KG1 (cell line): Measurements from ENCODE around the gene SLC41A2.

Experiments used
- DNase-seq: peaks from one replicate; lab custom pipeline; 2025; lab: John Stamatoyannopoulos, UW

SLC41A2 gene

GRCh38 chr12:104929977-104930376, 28.1 kb downstream of the SLC41A2 start:
- no peak for DNase-seq

- DNase-seq: no peak
Measured at GRCh38 chr12:104929368-104929767, 28.7 kb downstream of the SLC41A2 start.

- DNase-seq: no peak
Measured at GRCh38 chr12:104928036-104928745, 29.9 kb downstream of the SLC41A2 start.

GRCh38 chr12:104925501-104925900, 32.6 kb downstream of the SLC41A2 start:
- DNase-seq: no peak

- DNase-seq: no peak
Measured at GRCh38 chr12:104921340-104921739, 36.8 kb downstream of the SLC41A2 start.

- no peak for DNase-seq
Measured at GRCh38 chr12:104911942-104912341, 46.1 kb downstream of the SLC41A2 start.

- DNase-seq: no peak
Measured at GRCh38 chr12:104910196-104910840, 47.8 kb downstream of the SLC41A2 start.

GRCh38 chr12:104909761-104910160, 48.3 kb downstream of the SLC41A2 start:
- no peak for DNase-seq
